ENCODE results near the gene ALKBH7. TPM values are rescaled to one million over a fixed set of nuclear protein-coding genes. Genes with fewer than 3 reads are reported as not detected.

Gene ALKBH7
- total RNA-seq, 1 donor from 2014 or later: 39.9 TPM

- DNase-seq (ENCODE audit: low spot score in 2 of 2) (no peak), FAIRE-seq (no peak)
Measured at GRCh38 chr19:6421075-6422014, 48.8 kb downstream of the ALKBH7 start.

DNA sequence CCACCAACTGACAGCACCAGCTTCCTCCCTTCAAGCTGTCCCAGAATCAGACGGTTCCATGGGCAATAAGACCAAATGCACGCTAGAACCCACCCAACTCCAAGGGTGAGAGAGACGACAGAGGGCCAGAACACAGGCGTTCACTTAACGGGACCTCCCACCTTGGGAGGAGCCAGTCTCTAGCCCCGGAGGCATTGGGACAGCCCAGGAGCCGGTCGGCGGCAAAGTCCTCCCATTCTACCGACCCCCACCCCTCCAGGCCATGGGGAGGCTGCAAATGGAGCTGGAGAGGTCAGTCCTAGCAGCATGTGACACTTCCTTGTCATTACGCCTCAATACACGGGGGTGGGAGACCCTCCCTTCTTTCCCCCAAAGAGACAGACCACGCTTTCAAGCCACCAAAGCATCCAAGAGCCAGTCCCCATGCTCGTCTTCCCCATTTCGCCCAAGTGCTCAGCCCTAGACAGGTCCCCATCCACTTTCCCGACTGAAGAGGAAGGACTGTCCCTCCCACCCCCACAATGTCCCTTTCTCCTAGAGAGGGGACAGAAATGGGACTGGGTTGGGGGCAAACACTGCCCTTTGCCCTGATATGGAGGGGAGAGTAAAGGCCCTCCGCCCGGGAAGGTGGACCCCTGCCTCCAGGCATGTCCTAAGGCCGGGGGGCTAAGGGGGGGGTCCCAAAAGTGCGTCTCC is 51.1 kb downstream of the ALKBH7 start:
- FAIRE-seq (no peak), DNase-seq (ENCODE audit: low spot score in 2 of 2) (no peak)

DNA sequence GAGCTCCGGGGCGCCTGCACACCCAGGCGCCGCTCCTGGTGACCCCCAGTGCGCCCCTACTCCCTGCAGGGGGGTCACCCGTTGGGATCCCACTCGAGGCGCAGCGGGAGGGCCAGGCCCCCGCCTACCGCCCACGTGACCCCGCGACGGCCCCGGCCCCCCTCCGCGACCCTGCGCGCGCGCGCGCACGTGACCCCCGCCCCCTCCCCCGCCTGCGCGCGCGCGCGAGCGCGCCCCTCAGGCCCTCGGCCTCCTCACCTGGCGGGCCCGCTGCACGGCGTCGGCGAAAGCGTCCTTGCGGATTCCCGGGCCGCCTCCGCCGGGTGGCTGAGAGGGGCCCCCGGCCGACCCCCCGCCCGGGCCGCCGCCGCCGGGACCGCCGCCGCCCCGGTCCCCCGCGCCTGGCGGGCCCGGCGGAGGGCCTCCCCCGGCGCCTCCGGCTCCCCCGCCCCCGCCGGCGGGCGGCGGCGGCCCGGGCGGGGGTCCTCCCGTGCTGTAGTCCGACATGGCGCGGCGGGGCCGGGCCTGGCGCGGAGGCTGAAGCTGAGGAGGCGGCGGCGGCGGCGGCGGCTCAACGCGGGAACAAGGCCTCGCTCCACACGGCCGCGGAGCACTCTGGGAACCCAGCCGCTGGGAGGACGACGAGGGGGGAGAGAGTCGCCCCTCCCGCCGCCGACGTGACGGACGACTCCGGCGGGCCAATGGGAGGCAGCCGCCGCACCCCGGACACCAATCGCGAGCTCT is 51.8 kb downstream of the ALKBH7 start, which contains the start of gene KHSRP:
Gene KHSRP, minus strand, starts transcription at position 617 of the 744 bp plus-strand sequence. Its CDS starts 110 bp downstream, at position 507.
- DNase-seq (ENCODE audit: low spot score in 2 of 2): no peak
- FAIRE-seq: no peak

Small RNAs within 50 kb of the gene (small RNA-seq; reads per million reads assigned to genes)
- gene MIR6790 (not detected), gene MIR6885 (not detected)

Other genes starting within 250 kb of the ALKBH7 start
- not detected for gene ACSBG2, start 237.1 kb upstream of the ALKBH7 start, total RNA-seq
- gene MLLT1, start 92.8 kb upstream of the ALKBH7 start, total RNA-seq: 8.6 TPM
- not detected for gene ACER1, start 39.2 kb upstream of the ALKBH7 start, total RNA-seq
- gene CLPP, start 11.3 kb upstream of the ALKBH7 start, total RNA-seq: 38.3 TPM
- gene PSPN, start 3.1 kb downstream of the ALKBH7 start, total RNA-seq: 3.7 TPM
- gene GTF2F1, start 20.4 kb downstream of the ALKBH7 start, total RNA-seq: 51.0 TPM
- 64.8 TPM for gene KHSRP, start 52.0 kb downstream of the ALKBH7 start, total RNA-seq
- 0.41 TPM for gene SLC25A41, start 61.0 kb downstream of the ALKBH7 start, total RNA-seq
- 14.7 TPM for gene SLC25A23, start 87.0 kb downstream of the ALKBH7 start, total RNA-seq
- 0.41 TPM for gene CRB3, start 91.5 kb downstream of the ALKBH7 start, total RNA-seq
- gene DENND1C, start 109.0 kb downstream of the ALKBH7 start, total RNA-seq: not detected
- 106 TPM for gene TUBB4A, start 129.5 kb downstream of the ALKBH7 start, total RNA-seq
- gene TNFSF9, start 158.2 kb downstream of the ALKBH7 start, total RNA-seq: 2.0 TPM
- gene CD70, start 218.4 kb downstream of the ALKBH7 start, total RNA-seq: not detected

All from frontal cortex (tissue), 4 donors.